IPS-18c (cell line): ENCODE results near the gene SEMA3D.

Source experiments
- H3K4me3 ChIP-seq: 2 replicates; pipeline ENCODE4 v1.7.0; 2013; ENCODE audit warnings: low read depth, mild to moderate bottlenecking, low read length, moderate library complexity; ENCODE audit not compliant: insufficient read depth
- H3K9me3 ChIP-seq: one replicate; pipeline ENCODE4 v1.6.1; 2013; ENCODE audit warnings: mild to moderate bottlenecking, low read length, moderate library complexity; ENCODE audit not compliant: control insufficient read depth, insufficient read depth

Gene SEMA3D

GRCh38 chr7:85074016-85074415 is 112.8 kb downstream of the SEMA3D start:
- no peaks in the 10 kb centered on the region for H3K9me3 ChIP-seq
- no peak overlapping the region for H3K4me3 ChIP-seq

- Histone ChIP-seq H3K4me3 (no peak overlapping the region), H3K9me3 (no peaks in the 10 kb centered on the region)
Measured at GRCh38 chr7:85070967-85071628, 115.8 kb downstream of the SEMA3D start.

GRCh38 chr7:85068799-85069198 is 118.1 kb downstream of the SEMA3D start:
- no peak overlapping the region for H3K4me3 ChIP-seq
- H3K9me3 ChIP-seq, result no peaks in the 10 kb centered on the region

- Histone ChIP-seq H3K4me3 (no peak overlapping the region), H3K9me3 (no peaks in the 10 kb centered on the region)
Measured at GRCh38 chr7:85067371-85067770, 119.5 kb downstream of the SEMA3D start.

- no peaks in the 10 kb centered on the region for H3K9me3 ChIP-seq
- H3K4me3 ChIP-seq, result no peak overlapping the region
Measured at GRCh38 chr7:85065888-85066485, 120.9 kb downstream of the SEMA3D start.

GRCh38 chr7:85065306-85065705 is 121.5 kb downstream of the SEMA3D start:
- Histone ChIP-seq H3K4me3 (no peak overlapping the region), H3K9me3 (no peaks in the 10 kb centered on the region)

GRCh38 chr7:85062651-85063050 is 124.2 kb downstream of the SEMA3D start:
- Histone ChIP-seq H3K9me3 (no peaks in the 10 kb centered on the region), H3K4me3 (no peak overlapping the region)

- no peaks in the 10 kb centered on the region for H3K9me3 ChIP-seq
- no peak overlapping the region for H3K4me3 ChIP-seq
Measured at GRCh38 chr7:85061456-85061855, 125.4 kb downstream of the SEMA3D start.

- Histone ChIP-seq H3K9me3 (no peaks in the 10 kb centered on the region), H3K4me3 (no peak overlapping the region)
Measured at GRCh38 chr7:85060696-85061095, 126.2 kb downstream of the SEMA3D start.

GRCh38 chr7:85055906-85056305 is 130.9 kb downstream of the SEMA3D start:
- H3K9me3 ChIP-seq, result no peaks in the 10 kb centered on the region
- H3K4me3 ChIP-seq, result no peak overlapping the region

GRCh38 chr7:85055196-85055595 is 131.7 kb downstream of the SEMA3D start:
- no peaks in the 10 kb centered on the region for H3K9me3 ChIP-seq
- no peak overlapping the region for H3K4me3 ChIP-seq

GRCh38 chr7:85054306-85054705 is 132.6 kb downstream of the SEMA3D start:
- Histone ChIP-seq H3K9me3 (no peaks in the 10 kb centered on the region), H3K4me3 (no peak overlapping the region)

GRCh38 chr7:85052894-85053293 is 134.0 kb downstream of the SEMA3D start:
- Histone ChIP-seq H3K9me3 (no peaks in the 10 kb centered on the region), H3K4me3 (no peak overlapping the region)

- Histone ChIP-seq H3K4me3 (no peak overlapping the region), H3K9me3 (no peaks in the 10 kb centered on the region)
Measured at GRCh38 chr7:85052056-85052737, 134.7 kb downstream of the SEMA3D start.

GRCh38 chr7:85046534-85046933 is 140.3 kb downstream of the SEMA3D start:
- Histone ChIP-seq H3K4me3 (no peak overlapping the region), H3K9me3 (no peaks in the 10 kb centered on the region)

GRCh38 chr7:85041605-85042216 is 145.1 kb downstream of the SEMA3D start:
- Histone ChIP-seq H3K9me3 (no peaks in the 10 kb centered on the region), H3K4me3 (no peak overlapping the region)

GRCh38 chr7:85039196-85039923 is 147.5 kb downstream of the SEMA3D start:
- Histone ChIP-seq H3K4me3 (no peak overlapping the region), H3K9me3 (no peaks in the 10 kb centered on the region)
